ENCODE data around the gene POLA2.
"Not testable (repeated sequence)": the region's sequence is repeated elsewhere in the genome, so short reads cannot be mapped to it uniquely, and the experiment has no call there.

POLA2 gene

GRCh38 chr11:65325435-65325834 is 63.7 kb downstream of the POLA2 start:
- no peak for FAIRE-seq

GRCh38 chr11:65327021-65327420 is 65.3 kb downstream of the POLA2 start:
- DNase-seq (ENCODE audit: insufficient read length, low spot score): no peak
- no peak for FAIRE-seq

More at GRCh38 chr11:65325435-65325834, 63.7 kb downstream of the POLA2 start:
- no peak for DNase-seq (ENCODE audit: insufficient read length, low spot score)

GRCh38 chr11:65329478-65329877 is 67.7 kb downstream of the POLA2 start:
- DNase-seq (ENCODE audit: insufficient read length, low spot score): no peak
- FAIRE-seq: no peak

- peak; percentile 56 for FAIRE-seq
- DNase-seq (ENCODE audit: insufficient read length, low spot score): peak; percentile 54
Observed at GRCh38 chr11:65329944-65330403, 68.2 kb downstream of the POLA2 start.

- no peak for FAIRE-seq
Observed at GRCh38 chr11:65330544-65330943, 68.8 kb downstream of the POLA2 start.

GRCh38 chr11:65332591-65332990 is 70.8 kb downstream of the POLA2 start:
- DNase-seq (ENCODE audit: insufficient read length, low spot score); FAIRE-seq: not testable (repeated sequence)

More at GRCh38 chr11:65330544-65330943, 68.8 kb downstream of the POLA2 start:
- no peak for DNase-seq (ENCODE audit: insufficient read length, low spot score)

GRCh38 chr11:65334696-65335295 is 73.0 kb downstream of the POLA2 start:
- FAIRE-seq: no peak
- no peak for DNase-seq (ENCODE audit: insufficient read length, low spot score)

- DNase-seq (ENCODE audit: insufficient read length, low spot score) (no peak), FAIRE-seq (no peak)
Observed at GRCh38 chr11:65338676-65339075, 76.9 kb downstream of the POLA2 start.

GRCh38 chr11:65340226-65340625 is 78.5 kb downstream of the POLA2 start:
- DNase-seq (ENCODE audit: insufficient read length, low spot score) (no peak), FAIRE-seq (no peak)

GRCh38 chr11:65341856-65342255 is 80.1 kb downstream of the POLA2 start:
- FAIRE-seq (no peak), DNase-seq (ENCODE audit: insufficient read length, low spot score) (no peak)
